Measurements from ENCODE around the gene ANTXR1. TPM values are rescaled to one million over a fixed set of nuclear protein-coding genes. Genes with fewer than 3 reads are reported as not detected.
A peak's percentile ranks its signal among the peaks of the same experiment; 100 is the strongest.

The ANTXR1 gene
- total RNA-seq, 1 experiment from 2014 or later: 37.3 TPM

DNA sequence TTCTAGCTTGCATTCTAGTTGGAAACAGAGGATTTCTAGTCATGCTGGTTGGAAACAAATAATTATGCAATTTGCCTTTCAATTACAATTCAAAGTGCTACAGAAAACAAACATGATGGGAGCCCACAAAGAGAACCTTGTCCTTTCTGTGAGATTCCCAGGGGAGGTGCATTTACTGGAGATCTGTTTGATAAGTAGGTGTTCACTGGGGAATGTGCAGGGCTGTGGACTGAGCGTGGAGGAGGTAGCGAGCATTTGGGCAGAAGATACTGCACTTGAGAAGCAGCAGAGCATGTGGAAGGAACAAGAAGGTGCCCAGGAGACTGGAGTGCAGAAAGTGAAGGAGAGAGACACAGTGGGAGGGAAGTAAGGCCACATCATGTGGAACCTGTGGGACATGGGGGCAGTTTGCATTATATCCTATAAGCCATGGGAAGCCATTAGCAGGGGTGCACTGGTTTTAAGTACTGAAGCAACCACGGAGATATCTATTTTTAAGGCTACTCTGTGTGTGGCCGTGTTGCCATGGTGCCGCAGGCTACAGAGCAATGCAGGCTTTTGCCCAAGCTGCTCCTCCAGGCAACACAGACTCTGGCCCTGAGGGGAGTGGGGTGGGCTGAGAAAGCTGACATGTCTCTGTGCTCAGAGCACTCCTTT lies 154.0 kb downstream of the ANTXR1 start:
- no peak overlapping the region for H3K4ac ChIP-seq (ENCODE audit: low read depth, low read length)
- H3K18ac ChIP-seq (ENCODE audit: insufficient read length, low read depth, low read length): no peak overlapping the region
- peaks cover 28 to 48% of the 10 kb centered on the region in 2 experiments for H3K4me1 Mint-ChIP-seq
- WGBS (ENCODE audit: extremely low coverage, insufficient read length, low lambda C conversion rate): no CpG with 5 or more reads among the region's 5 CpGs
- no peak overlapping the region for H3T11ph ChIP-seq (ENCODE audit: low read length)
- H3K9me3 ChIP-seq (ENCODE audit: control insufficient read depth, low read depth, low read length): no peaks in the 10 kb centered on the region
- no peak overlapping the region for H2AFZ ChIP-seq (ENCODE audit: low read length)
- H4K5ac ChIP-seq (ENCODE audit: insufficient read length, low read depth, low read length): no peak overlapping the region
- H2BK15ac ChIP-seq (ENCODE audit: low read depth, low read length): no peak overlapping the region
- H3K79me1 ChIP-seq (ENCODE audit: insufficient read depth, low read depth, low read length, poor library complexity, severe bottlenecking): no peaks in the 10 kb centered on the region
- no peak overlapping the region for H2BK5ac ChIP-seq (ENCODE audit: insufficient read length, low read length)
- H3K4me2 ChIP-seq (ENCODE audit: insufficient read depth, insufficient read length, low read length): no peak overlapping the region
- H3K27me3 ChIP-seq (ENCODE audit: insufficient read depth, low read length): no peaks in the 10 kb centered on the region
- H3K56ac ChIP-seq (ENCODE audit: insufficient read length, low read depth, low read length): no peak overlapping the region
- H3K14ac ChIP-seq (ENCODE audit: insufficient read depth, low read length): no peak overlapping the region
- no peak overlapping the region for H2BK20ac ChIP-seq (ENCODE audit: low read depth, low read length, poor library complexity, severe bottlenecking)
- H3K27me3 Mint-ChIP-seq (ENCODE audit: low read depth): no peaks in the 10 kb centered on the region
- H2BK12ac ChIP-seq (ENCODE audit: insufficient read length, low read depth, low read length): no peak overlapping the region
- peaks cover 0 to 2% of the 10 kb centered on the region in 2 experiments; a peak in 1 of 5 replicates for H3K9me3 Mint-ChIP-seq
- no peak overlapping the region for H2AK5ac ChIP-seq (ENCODE audit: insufficient read length, low read length)
- H3K23ac ChIP-seq (ENCODE audit: insufficient read length, low read depth, low read length): no peak overlapping the region
- H3K4me3 Mint-ChIP-seq: no peak overlapping the region
- H3K27ac ChIP-seq (ENCODE audit: insufficient read length, low read depth, low read length): no peak overlapping the region
- H2BK120ac ChIP-seq (ENCODE audit: low read depth, low read length, poor library complexity, severe bottlenecking): no peak overlapping the region
- no peaks in the 10 kb centered on the region for H4K20me1 ChIP-seq (ENCODE audit: control insufficient read depth, insufficient read depth, insufficient read length)
- TF ChIP-seq, protein P1, sequence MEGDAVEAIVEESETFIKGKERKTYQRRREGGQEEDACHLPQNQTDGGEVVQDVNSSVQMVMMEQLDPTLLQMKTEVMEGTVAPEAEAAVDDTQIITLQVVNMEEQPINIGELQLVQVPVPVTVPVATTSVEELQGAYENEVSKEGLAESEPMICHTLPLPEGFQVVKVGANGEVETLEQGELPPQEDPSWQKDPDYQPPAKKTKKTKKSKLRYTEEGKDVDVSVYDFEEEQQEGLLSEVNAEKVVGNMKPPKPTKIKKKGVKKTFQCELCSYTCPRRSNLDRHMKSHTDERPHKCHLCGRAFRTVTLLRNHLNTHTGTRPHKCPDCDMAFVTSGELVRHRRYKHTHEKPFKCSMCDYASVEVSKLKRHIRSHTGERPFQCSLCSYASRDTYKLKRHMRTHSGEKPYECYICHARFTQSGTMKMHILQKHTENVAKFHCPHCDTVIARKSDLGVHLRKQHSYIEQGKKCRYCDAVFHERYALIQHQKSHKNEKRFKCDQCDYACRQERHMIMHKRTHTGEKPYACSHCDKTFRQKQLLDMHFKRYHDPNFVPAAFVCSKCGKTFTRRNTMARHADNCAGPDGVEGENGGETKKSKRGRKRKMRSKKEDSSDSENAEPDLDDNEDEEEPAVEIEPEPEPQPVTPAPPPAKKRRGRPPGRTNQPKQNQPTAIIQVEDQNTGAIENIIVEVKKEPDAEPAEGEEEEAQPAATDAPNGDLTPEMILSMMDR (conservative IDR thresholded peaks at IDR 0.05): no peak
- no peaks in the 10 kb centered on the region for H3K23me2 ChIP-seq (ENCODE audit: insufficient read length, low read depth, low read length, poor library complexity, severe bottlenecking)
- no peak overlapping the region for H3K9ac ChIP-seq (ENCODE audit: extremely low read depth, insufficient read length, low read length)
- peaks cover 3 to 13% (median 8%) of the 10 kb centered on the region in 3 experiments for H3K36me3 Mint-ChIP-seq (ENCODE audit: insufficient read depth in 1 of 3, low read depth in 3 of 3)
- H3K4me1 ChIP-seq (ENCODE audit: insufficient read depth, low read length): peaks cover 11% of the 10 kb centered on the region; the same call in 1 of the 2 replicates
- no peak overlapping the region for H4K91ac ChIP-seq (ENCODE audit: insufficient read length, low read depth, low read length)
- H3K79me2 ChIP-seq (ENCODE audit: insufficient read depth, low read length): no peaks in the 10 kb centered on the region
- no peak for DNase-seq
- no peak overlapping the region for H4K8ac ChIP-seq (replicated peaks; ENCODE audit: insufficient read length, low read depth, low read length)
- H3K27ac Mint-ChIP-seq: peak overlapping the region in 1 of 3 experiments; percentile 50; a peak in 1 of 7 replicates
